Panc1 (cell line): Measurements from ENCODE around the gene STON1. TPM values are rescaled to one million over a fixed set of nuclear protein-coding genes. Genes with fewer than 3 reads are reported as not detected.

Experiments
- ATAC-seq: fragments of 200-7000 bp; cut with Tn5 transposase; 2 replicates; pipeline ENCODE4 v1.9.1; 2020; ENCODE audit warnings: mild to moderate bottlenecking, moderate library complexity
- BruUV-seq: library from RNA; stranded (reverse); fragments of 400-500 nt; replicated peaks from 2 replicates; lab custom pipeline; 2021; lab: Mats Ljungman, UMichigan
- CTCF ChIA-PET: fragments of 300-600 bp; sonication (Branson Sonifier 250); formaldehyde crosslinking; loops from one replicate; lab custom pipeline; 2022; ENCODE audit warnings: antibody characterized with exemption; lab: Charles Lee
- POLR2A ChIA-PET: fragments of 300-600 bp; sonication (Branson Sonifier 250); formaldehyde crosslinking; loops from one replicate; lab custom pipeline; 2022; ENCODE audit warnings: antibody characterized with exemption; lab: Charles Lee
- DNase-seq: peaks from one replicate; pipeline ENCODE4 v3.0.0-alpha.2; 2010; ENCODE audit warnings: low read depth, low spot score
- H3K27ac ChIP-seq: 2 replicates; pipeline ENCODE4 v1.5.1; 2011; ENCODE audit warnings: mild to moderate bottlenecking, low read length, inconsistent platforms
- H3K27me3 ChIP-seq: fragments of 200-500 bp; sonication (Bioruptor generic); 2 replicates; pipeline ENCODE4 v1.6.0; 2014; ENCODE audit warnings: low read length, inconsistent platforms; ENCODE audit not compliant: control insufficient read depth, insufficient read depth
- H3K36me3 ChIP-seq: fragments of 200-500 bp; sonication (Bioruptor generic); 2 replicates; pipeline ENCODE4 v1.5.1; 2014; ENCODE audit warnings: inconsistent platforms, mild to moderate bottlenecking, low read length, moderate library complexity; ENCODE audit not compliant: control insufficient read depth, insufficient read depth
- H3K4me1 ChIP-seq: 2 replicates; pipeline ENCODE4 v1.5.1; 2011; ENCODE audit warnings: inconsistent platforms, mild to moderate bottlenecking, low read length, moderate library complexity; ENCODE audit not compliant: control insufficient read depth, insufficient read depth
- H3K4me3 ChIP-seq, 2 experiments: 2 replicates each; pipeline ENCODE4 v1.5.1; 2011 to 2012; ENCODE audit warnings: low read depth in 2 of 2, low read length in 2 of 2, mild to moderate bottlenecking in 2 of 2, inconsistent platforms in 1 of 2, moderate library complexity in 1 of 2
- H3K9me3 ChIP-seq: fragments of 200-500 bp; sonication (Bioruptor generic); 2 replicates; pipeline ENCODE4 v1.5.1; 2014; ENCODE audit warnings: low read depth, mild to moderate bottlenecking, inconsistent platforms, low read length, moderate library complexity; ENCODE audit not compliant: control insufficient read depth, insufficient read depth
- POLR2AphosphoS5 ChIP-seq: IDR thresholded peaks from 2 replicates; pipeline ENCODE4 v1.6.1; 2012; ENCODE audit warnings: mild to moderate bottlenecking, low read depth, low read length, moderate library complexity
- SIN3A ChIP-seq: IDR thresholded peaks from 2 replicates; pipeline ENCODE4 v1.6.1; 2012; ENCODE audit warnings: low read depth, mild to moderate bottlenecking, low read length, moderate library complexity, borderline replicate concordance; ENCODE audit not compliant: insufficient read depth
- TCF7L2 ChIP-seq: IDR thresholded peaks from 2 replicates; pipeline ENCODE4 v1.6.1; 2011; ENCODE audit warnings: mild to moderate bottlenecking, low read depth, low read length, inconsistent platforms
- in situ Hi-C: cut with HindIII; loops from 2 replicates; pipeline ENCODE4 v1.10.0; 2016; ENCODE audit warnings: low sequenced_read_pairs, low pct_unique_long_range_greater_than_20kb
- intact Hi-C: fragments of 100-400 bp; cut with micrococcal nuclease; formaldehyde crosslinking; loops from one replicate; pipeline ENCODE4 v1.10.0; 2022; ENCODE audit not compliant: unreplicated experiment
- total RNA-seq: library from RNA; stranded (reverse); gene quantifications from one replicate; pipeline ENCODE4 v1.2.1, GENCODE V29; 2021; ENCODE audit not compliant: unreplicated experiment
- TF ChIP-seq, protein P1 (sequence below), 2 experiments: IDR thresholded peaks; 2 replicates each; pipeline ENCODE4 v1.6.1; 2011 to 2012; ENCODE audit warnings: low read depth in 2 of 2, control low read depth in 1 of 2, low read length in 1 of 2, mild to moderate bottlenecking in 1 of 2, moderate library complexity in 1 of 2; ENCODE audit not compliant: insufficient read depth in 1 of 2
- TF ChIP-seq, protein P2 (sequence below): fragments of 450-650 bp; IDR thresholded peaks from 2 replicates; pipeline ENCODE4 v1.5.1; 2017; ENCODE audit warnings: mild to moderate bottlenecking

The STON1 gene
- total RNA-seq, 1 experiment from 2014 or later = 0.92 TPM

DNA sequence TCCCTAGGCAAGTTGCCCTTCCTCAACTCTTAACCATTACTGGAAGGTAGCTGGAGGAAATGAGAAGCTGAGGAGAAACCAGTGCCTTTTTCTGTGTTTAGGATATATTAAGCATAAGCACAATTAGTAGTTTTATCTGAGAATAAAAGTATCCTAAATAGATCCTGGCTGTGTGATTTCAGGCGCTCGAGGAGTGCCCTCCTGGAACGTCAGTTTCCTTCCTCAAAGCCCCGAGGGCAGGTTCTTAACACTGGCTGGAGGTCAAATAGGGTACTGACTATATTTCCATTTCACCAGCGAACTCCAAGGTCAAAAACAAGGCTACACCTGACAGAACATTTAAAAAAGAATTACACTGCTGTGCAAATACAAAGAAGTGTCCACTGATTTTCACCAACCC lies 1.5 kb upstream of the STON1 start:
- no peaks in the 10 kb centered on the region for H3K9me3 ChIP-seq
- TF ChIP-seq POLR2AphosphoS5 (no peak), SIN3A (no peak), TCF7L2 (no peak)
- TF ChIP-seq, protein P1, sequence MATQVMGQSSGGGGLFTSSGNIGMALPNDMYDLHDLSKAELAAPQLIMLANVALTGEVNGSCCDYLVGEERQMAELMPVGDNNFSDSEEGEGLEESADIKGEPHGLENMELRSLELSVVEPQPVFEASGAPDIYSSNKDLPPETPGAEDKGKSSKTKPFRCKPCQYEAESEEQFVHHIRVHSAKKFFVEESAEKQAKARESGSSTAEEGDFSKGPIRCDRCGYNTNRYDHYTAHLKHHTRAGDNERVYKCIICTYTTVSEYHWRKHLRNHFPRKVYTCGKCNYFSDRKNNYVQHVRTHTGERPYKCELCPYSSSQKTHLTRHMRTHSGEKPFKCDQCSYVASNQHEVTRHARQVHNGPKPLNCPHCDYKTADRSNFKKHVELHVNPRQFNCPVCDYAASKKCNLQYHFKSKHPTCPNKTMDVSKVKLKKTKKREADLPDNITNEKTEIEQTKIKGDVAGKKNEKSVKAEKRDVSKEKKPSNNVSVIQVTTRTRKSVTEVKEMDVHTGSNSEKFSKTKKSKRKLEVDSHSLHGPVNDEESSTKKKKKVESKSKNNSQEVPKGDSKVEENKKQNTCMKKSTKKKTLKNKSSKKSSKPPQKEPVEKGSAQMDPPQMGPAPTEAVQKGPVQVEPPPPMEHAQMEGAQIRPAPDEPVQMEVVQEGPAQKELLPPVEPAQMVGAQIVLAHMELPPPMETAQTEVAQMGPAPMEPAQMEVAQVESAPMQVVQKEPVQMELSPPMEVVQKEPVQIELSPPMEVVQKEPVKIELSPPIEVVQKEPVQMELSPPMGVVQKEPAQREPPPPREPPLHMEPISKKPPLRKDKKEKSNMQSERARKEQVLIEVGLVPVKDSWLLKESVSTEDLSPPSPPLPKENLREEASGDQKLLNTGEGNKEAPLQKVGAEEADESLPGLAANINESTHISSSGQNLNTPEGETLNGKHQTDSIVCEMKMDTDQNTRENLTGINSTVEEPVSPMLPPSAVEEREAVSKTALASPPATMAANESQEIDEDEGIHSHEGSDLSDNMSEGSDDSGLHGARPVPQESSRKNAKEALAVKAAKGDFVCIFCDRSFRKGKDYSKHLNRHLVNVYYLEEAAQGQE (IDR thresholded peaks at IDR 0.05; ENCODE audit: insufficient read depth in 1 of 2, low read depth in 2 of 2, low read length in 1 of 2) = no peak
- TF ChIP-seq, protein P2, sequence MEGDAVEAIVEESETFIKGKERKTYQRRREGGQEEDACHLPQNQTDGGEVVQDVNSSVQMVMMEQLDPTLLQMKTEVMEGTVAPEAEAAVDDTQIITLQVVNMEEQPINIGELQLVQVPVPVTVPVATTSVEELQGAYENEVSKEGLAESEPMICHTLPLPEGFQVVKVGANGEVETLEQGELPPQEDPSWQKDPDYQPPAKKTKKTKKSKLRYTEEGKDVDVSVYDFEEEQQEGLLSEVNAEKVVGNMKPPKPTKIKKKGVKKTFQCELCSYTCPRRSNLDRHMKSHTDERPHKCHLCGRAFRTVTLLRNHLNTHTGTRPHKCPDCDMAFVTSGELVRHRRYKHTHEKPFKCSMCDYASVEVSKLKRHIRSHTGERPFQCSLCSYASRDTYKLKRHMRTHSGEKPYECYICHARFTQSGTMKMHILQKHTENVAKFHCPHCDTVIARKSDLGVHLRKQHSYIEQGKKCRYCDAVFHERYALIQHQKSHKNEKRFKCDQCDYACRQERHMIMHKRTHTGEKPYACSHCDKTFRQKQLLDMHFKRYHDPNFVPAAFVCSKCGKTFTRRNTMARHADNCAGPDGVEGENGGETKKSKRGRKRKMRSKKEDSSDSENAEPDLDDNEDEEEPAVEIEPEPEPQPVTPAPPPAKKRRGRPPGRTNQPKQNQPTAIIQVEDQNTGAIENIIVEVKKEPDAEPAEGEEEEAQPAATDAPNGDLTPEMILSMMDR = no peak
- H3K27me3 ChIP-seq = no peaks in the 10 kb centered on the region
- in situ Hi-C loops = no loop called here
- no peak for ATAC-seq
- ChIA-PET POLR2A (no interaction called here), CTCF (no interaction called here)
- no peak for DNase-seq
- intact Hi-C loops = no loop called here
- H3K4me1 ChIP-seq = peaks cover 9% of the 10 kb centered on the region
- no peak overlapping the region for H3K27ac ChIP-seq
- no TSS peak for BruUV-seq
- H3K4me3 ChIP-seq = no peak overlapping the region
- no peaks in the 10 kb centered on the region for H3K36me3 ChIP-seq

DNA sequence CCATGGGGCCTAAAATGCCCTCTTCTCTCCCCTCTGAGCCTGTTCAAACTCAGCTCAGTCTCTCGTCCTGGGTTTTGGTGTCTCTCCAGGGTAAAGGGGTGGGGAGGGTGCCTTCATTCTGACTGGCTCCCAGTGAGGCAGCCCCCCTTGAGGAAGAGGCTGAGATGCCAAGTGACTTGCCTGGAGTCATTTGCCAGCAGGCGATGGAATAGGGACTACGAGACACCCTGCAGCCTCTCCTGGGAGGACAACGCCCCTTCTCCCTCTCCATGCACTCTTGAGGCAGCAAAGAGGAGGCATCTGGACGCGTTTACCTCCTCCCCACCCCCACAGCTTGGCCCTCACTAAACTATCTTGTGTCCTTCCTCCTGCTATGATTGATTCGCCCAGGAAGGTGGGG lies 760 bp upstream of the STON1 start:
- 0 out of 2 replicates have a peak, but pooled peaks have one; percentile 43 for ATAC-seq
- no peaks in the 10 kb centered on the region for H3K9me3 ChIP-seq
- in situ Hi-C loops = no loop called here
- intact Hi-C loops = no loop called here
- ChIA-PET POLR2A (no interaction called here), CTCF (interaction anchor here (0.7 kb wide), 2 partner anchors 14 to 162 kb away, joined by 5 read pairs; no protein-coding TSS in a partner anchor)
- no peaks in the 10 kb centered on the region for H3K36me3 ChIP-seq
- TF ChIP-seq SIN3A = no peak
- TF ChIP-seq, protein P2 = no peak
- no peak for TF ChIP-seq POLR2AphosphoS5
- TF ChIP-seq, protein P1 (IDR thresholded peaks at IDR 0.05; ENCODE audit: insufficient read depth in 1 of 2, low read depth in 2 of 2, low read length in 1 of 2) = no peak
- no peak for TF ChIP-seq TCF7L2
- no peak for DNase-seq
- H3K27me3 ChIP-seq = no peaks in the 10 kb centered on the region
- no TSS peak for BruUV-seq
- H3K27ac ChIP-seq = no peak overlapping the region
- H3K4me3 ChIP-seq = no peak overlapping the region
- H3K4me1 ChIP-seq = peaks cover 9% of the 10 kb centered on the region
